ENCODE results near the gene PKIB.

PKIB gene

GRCh38 chr6:122751326-122751725, 141.1 kb downstream of the PKIB start:
- H2AFZ ChIP-seq (ENCODE audit: low read depth, low read length): no peak overlapping the region
- peaks cover 8% of the 10 kb centered on the region; the same call in 1 of the 2 replicates for H3K4me1 ChIP-seq (ENCODE audit: low read length)
- H3K4me2 ChIP-seq (ENCODE audit: low read length): peak overlapping the region; percentile 17; the same call in 1 of the 2 replicates

GRCh38 chr6:122752459-122752858, 142.3 kb downstream of the PKIB start:
- TF ChIP-seq CTCF (IDR thresholded peaks at IDR 0.05; ENCODE audit: low read depth, low read length) (no peak), EZH2phosphoT487 (IDR thresholded peaks at IDR 0.05; ENCODE audit: low read depth) (no peak)
- H2AFZ ChIP-seq (ENCODE audit: low read depth, low read length): no peak overlapping the region

More at GRCh38 chr6:122751326-122751725, 141.1 kb downstream of the PKIB start:
- no peaks in the 10 kb centered on the region for H3K27me3 ChIP-seq (ENCODE audit: low read depth, low read length)
- no peak for TF ChIP-seq EZH2phosphoT487 (IDR thresholded peaks at IDR 0.05; ENCODE audit: low read depth)
- no peak for TF ChIP-seq CTCF (IDR thresholded peaks at IDR 0.05; ENCODE audit: low read depth, low read length)
- H3K36me3 ChIP-seq (replicated peaks; ENCODE audit: low read depth, low read length): no peaks in the 10 kb centered on the region
- no peaks in the 10 kb centered on the region for H4K20me1 ChIP-seq (ENCODE audit: insufficient read depth, low read length)
- no peaks in the 10 kb centered on the region for H3K9me3 ChIP-seq (ENCODE audit: insufficient read depth, low read length)
- no peak overlapping the region for H3K4me3 ChIP-seq (ENCODE audit: low read length)
- no peak overlapping the region for H3K27ac ChIP-seq (ENCODE audit: low read length)
- no peak overlapping the region for H3K9ac ChIP-seq (ENCODE audit: low read length)
- H3K79me2 ChIP-seq (ENCODE audit: low read length): no peaks in the 10 kb centered on the region

GRCh38 chr6:122753000-122753687, 142.9 kb downstream of the PKIB start:
- Histone ChIP-seq H3K27ac (ENCODE audit: low read length) (no peak overlapping the region), H3K36me3 (replicated peaks; ENCODE audit: low read depth, low read length) (no peaks in the 10 kb centered on the region), H3K79me2 (ENCODE audit: low read length) (no peaks in the 10 kb centered on the region), H2AFZ (ENCODE audit: low read depth, low read length) (no peak overlapping the region), H3K4me2 (ENCODE audit: low read length) (no peak overlapping the region), H3K4me1 (ENCODE audit: low read length) (peaks cover 5% of the 10 kb centered on the region; the same call in 1 of the 2 replicates), H3K9ac (ENCODE audit: low read length) (no peak overlapping the region), H3K9me3 (ENCODE audit: insufficient read depth, low read length) (no peaks in the 10 kb centered on the region), H3K27me3 (ENCODE audit: low read depth, low read length) (no peaks in the 10 kb centered on the region), H3K4me3 (ENCODE audit: low read length) (no peak overlapping the region), H4K20me1 (ENCODE audit: insufficient read depth, low read length) (no peaks in the 10 kb centered on the region)
- TF ChIP-seq CTCF (IDR thresholded peaks at IDR 0.05; ENCODE audit: low read depth, low read length) (no peak), EZH2phosphoT487 (IDR thresholded peaks at IDR 0.05; ENCODE audit: low read depth) (no peak)

More at GRCh38 chr6:122752459-122752858, 142.3 kb downstream of the PKIB start:
- H3K4me3 ChIP-seq (ENCODE audit: low read length): no peak overlapping the region
- no peaks in the 10 kb centered on the region for H3K9me3 ChIP-seq (ENCODE audit: insufficient read depth, low read length)
- no peak overlapping the region for H3K27ac ChIP-seq (ENCODE audit: low read length)
- no peaks in the 10 kb centered on the region for H4K20me1 ChIP-seq (ENCODE audit: insufficient read depth, low read length)
- no peaks in the 10 kb centered on the region for H3K36me3 ChIP-seq (replicated peaks; ENCODE audit: low read depth, low read length)
- H3K4me1 ChIP-seq (ENCODE audit: low read length): peaks cover 8% of the 10 kb centered on the region; the same call in 1 of the 2 replicates
- no peaks in the 10 kb centered on the region for H3K27me3 ChIP-seq (ENCODE audit: low read depth, low read length)
- H3K9ac ChIP-seq (ENCODE audit: low read length): no peak overlapping the region
- H3K4me2 ChIP-seq (ENCODE audit: low read length): no peak overlapping the region
- no peaks in the 10 kb centered on the region for H3K79me2 ChIP-seq (ENCODE audit: low read length)

- Histone ChIP-seq H3K36me3 (replicated peaks; ENCODE audit: low read depth, low read length) (no peaks in the 10 kb centered on the region), H2AFZ (ENCODE audit: low read depth, low read length) (no peak overlapping the region), H3K27ac (ENCODE audit: low read length) (no peak overlapping the region), H3K27me3 (ENCODE audit: low read depth, low read length) (no peaks in the 10 kb centered on the region), H3K9me3 (ENCODE audit: insufficient read depth, low read length) (no peaks in the 10 kb centered on the region), H4K20me1 (ENCODE audit: insufficient read depth, low read length) (no peaks in the 10 kb centered on the region), H3K9ac (ENCODE audit: low read length) (no peak overlapping the region), H3K4me3 (ENCODE audit: low read length) (no peak overlapping the region), H3K79me2 (ENCODE audit: low read length) (no peaks in the 10 kb centered on the region), H3K4me2 (ENCODE audit: low read length) (no peak overlapping the region), H3K4me1 (ENCODE audit: low read length) (peaks cover 5% of the 10 kb centered on the region; the same call in 1 of the 2 replicates)
- TF ChIP-seq CTCF (IDR thresholded peaks at IDR 0.05; ENCODE audit: low read depth, low read length) (no peak), EZH2phosphoT487 (IDR thresholded peaks at IDR 0.05; ENCODE audit: low read depth) (no peak)
Observed at GRCh38 chr6:122753688-122754056, 143.5 kb downstream of the PKIB start.
